ENCODE results near the gene SWI5.

SWI5 gene

DNA sequence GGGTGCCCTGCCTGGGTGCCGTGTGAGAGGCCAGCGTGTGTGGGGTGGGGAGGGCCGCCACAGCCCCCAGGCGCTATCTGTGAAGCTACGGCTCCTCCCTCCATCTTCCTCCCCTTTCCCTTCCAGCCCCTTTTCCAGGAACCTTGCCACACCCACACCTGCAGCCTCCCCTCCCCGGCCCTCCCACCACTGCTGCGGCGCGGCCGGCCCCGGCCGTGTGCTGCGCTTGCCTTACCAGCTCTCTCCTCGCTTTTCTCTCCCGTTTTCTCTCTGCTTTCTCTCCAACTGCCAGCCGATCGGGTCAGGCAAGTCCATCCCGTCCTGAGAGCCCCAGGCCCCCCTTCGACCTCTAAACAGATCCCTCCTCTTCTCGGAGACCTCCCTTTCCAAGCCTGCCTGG, 21.7 kb upstream of the SWI5 start:
- TF ChIP-seq, protein P1, sequence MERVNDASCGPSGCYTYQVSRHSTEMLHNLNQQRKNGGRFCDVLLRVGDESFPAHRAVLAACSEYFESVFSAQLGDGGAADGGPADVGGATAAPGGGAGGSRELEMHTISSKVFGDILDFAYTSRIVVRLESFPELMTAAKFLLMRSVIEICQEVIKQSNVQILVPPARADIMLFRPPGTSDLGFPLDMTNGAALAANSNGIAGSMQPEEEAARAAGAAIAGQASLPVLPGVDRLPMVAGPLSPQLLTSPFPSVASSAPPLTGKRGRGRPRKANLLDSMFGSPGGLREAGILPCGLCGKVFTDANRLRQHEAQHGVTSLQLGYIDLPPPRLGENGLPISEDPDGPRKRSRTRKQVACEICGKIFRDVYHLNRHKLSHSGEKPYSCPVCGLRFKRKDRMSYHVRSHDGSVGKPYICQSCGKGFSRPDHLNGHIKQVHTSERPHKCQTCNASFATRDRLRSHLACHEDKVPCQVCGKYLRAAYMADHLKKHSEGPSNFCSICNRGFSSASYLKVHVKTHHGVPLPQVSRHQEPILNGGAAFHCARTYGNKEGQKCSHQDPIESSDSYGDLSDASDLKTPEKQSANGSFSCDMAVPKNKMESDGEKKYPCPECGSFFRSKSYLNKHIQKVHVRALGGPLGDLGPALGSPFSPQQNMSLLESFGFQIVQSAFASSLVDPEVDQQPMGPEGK (CRISPR knock-in tag; IDR thresholded peaks at IDR 0.05; ENCODE audit: borderline replicate concordance), result no peak
- TF ChIP-seq POU6F1 (CRISPR knock-in tag; IDR thresholded peaks at IDR 0.05; ENCODE audit: borderline replicate concordance, low read depth), result no peak
- no peak for ATAC-seq

DNA sequence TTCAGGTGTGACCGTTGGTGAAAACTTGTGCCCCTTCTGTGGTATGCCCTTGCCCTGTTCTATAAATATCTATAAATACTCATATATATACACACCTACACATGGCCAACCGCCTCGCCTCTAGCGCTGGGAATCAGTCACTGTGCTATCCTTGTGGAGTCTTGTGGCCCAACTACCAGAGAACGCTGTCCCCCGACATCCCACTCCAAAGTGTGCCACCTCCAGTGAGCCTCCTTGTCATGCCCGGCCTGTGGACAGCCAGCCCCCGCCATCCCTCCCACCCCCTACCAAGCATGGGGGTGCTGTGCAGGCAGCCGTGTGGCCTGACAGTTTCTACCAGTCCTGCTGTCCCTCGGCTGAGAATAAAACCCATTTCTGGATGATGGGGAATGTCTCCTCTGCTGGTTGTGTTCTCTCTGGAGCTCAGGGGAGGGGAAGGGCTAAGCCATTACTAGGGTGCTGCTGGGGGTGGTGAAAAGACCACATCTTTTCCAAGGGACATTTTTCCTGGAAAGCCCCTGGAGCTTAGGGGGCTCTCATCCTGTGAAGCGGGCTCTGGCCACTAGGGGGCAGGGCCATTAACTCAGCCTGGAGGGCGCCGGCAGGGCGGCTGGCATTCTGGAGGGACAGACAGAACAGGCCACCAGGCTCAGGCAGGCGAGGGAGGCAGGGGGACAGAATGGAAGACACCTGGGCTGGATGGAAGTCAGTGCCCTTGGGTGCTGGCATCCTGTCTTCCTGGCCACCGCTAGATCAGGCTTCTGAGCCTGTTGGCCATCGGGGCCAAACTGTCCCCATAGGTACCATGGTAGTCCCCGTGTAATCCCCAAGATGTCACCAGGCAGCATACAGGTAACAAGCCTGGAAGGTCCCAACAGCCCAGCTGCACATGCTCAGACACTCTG, 21.0 kb upstream of the SWI5 start:
- ATAC-seq, result peak; percentile 86
- no peak for TF ChIP-seq ZC3H10 (CRISPR knock-in tag; IDR thresholded peaks at IDR 0.05)
- no peak for TF ChIP-seq ZFP30 (CRISPR knock-in tag; IDR thresholded peaks at IDR 0.05)
- TF ChIP-seq OSR1 (CRISPR knock-in tag; IDR thresholded peaks at IDR 0.05), result no peak
- TF ChIP-seq ESRRG (CRISPR knock-in tag; IDR thresholded peaks at IDR 0.05), result no peak
- no peak for TF ChIP-seq ZNF70 (CRISPR knock-in tag; IDR thresholded peaks at IDR 0.05)
- TF ChIP-seq, protein P1 (CRISPR knock-in tag; IDR thresholded peaks at IDR 0.05; ENCODE audit: borderline replicate concordance), result no peak
- no peak for TF ChIP-seq POU6F1 (CRISPR knock-in tag; IDR thresholded peaks at IDR 0.05; ENCODE audit: borderline replicate concordance, low read depth)
- TF ChIP-seq ZNF8 (CRISPR knock-in tag; IDR thresholded peaks at IDR 0.05), result no peak
- no peak for TF ChIP-seq ISL1 (CRISPR knock-in tag; IDR thresholded peaks at IDR 0.05)
- no peak for TF ChIP-seq SNAI2 (CRISPR knock-in tag; IDR thresholded peaks at IDR 0.05)
- TF ChIP-seq, protein P2, sequence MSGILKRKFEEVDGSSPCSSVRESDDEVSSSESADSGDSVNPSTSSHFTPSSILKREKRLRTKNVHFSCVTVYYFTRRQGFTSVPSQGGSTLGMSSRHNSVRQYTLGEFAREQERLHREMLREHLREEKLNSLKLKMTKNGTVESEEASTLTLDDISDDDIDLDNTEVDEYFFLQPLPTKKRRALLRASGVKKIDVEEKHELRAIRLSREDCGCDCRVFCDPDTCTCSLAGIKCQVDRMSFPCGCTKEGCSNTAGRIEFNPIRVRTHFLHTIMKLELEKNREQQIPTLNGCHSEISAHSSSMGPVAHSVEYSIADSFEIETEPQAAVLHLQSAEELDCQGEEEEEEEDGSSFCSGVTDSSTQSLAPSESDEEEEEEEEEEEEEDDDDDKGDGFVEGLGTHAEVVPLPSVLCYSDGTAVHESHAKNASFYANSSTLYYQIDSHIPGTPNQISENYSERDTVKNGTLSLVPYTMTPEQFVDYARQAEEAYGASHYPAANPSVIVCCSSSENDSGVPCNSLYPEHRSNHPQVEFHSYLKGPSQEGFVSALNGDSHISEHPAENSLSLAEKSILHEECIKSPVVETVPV (CRISPR knock-in tag; IDR thresholded peaks at IDR 0.05), result no peak
- no peak for TF ChIP-seq ZFP3 (CRISPR knock-in tag; IDR thresholded peaks at IDR 0.05)
- TF ChIP-seq, protein P3, sequence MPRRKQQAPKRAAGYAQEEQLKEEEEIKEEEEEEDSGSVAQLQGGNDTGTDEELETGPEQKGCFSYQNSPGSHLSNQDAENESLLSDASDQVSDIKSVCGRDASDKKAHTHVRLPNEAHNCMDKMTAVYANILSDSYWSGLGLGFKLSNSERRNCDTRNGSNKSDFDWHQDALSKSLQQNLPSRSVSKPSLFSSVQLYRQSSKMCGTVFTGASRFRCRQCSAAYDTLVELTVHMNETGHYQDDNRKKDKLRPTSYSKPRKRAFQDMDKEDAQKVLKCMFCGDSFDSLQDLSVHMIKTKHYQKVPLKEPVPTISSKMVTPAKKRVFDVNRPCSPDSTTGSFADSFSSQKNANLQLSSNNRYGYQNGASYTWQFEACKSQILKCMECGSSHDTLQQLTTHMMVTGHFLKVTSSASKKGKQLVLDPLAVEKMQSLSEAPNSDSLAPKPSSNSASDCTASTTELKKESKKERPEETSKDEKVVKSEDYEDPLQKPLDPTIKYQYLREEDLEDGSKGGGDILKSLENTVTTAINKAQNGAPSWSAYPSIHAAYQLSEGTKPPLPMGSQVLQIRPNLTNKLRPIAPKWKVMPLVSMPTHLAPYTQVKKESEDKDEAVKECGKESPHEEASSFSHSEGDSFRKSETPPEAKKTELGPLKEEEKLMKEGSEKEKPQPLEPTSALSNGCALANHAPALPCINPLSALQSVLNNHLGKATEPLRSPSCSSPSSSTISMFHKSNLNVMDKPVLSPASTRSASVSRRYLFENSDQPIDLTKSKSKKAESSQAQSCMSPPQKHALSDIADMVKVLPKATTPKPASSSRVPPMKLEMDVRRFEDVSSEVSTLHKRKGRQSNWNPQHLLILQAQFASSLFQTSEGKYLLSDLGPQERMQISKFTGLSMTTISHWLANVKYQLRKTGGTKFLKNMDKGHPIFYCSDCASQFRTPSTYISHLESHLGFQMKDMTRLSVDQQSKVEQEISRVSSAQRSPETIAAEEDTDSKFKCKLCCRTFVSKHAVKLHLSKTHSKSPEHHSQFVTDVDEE (CRISPR knock-in tag; IDR thresholded peaks at IDR 0.05), result no peak
- no peak for TF ChIP-seq ARNTL (CRISPR knock-in tag; IDR thresholded peaks at IDR 0.05; ENCODE audit: borderline replicate concordance, low read depth)

GRCh38 chr9:128257086-128257825, 18.8 kb upstream of the SWI5 start:
- no peak for ATAC-seq
- no peak for TF ChIP-seq POU6F1 (CRISPR knock-in tag; IDR thresholded peaks at IDR 0.05; ENCODE audit: borderline replicate concordance, low read depth)
- TF ChIP-seq, protein P1 (CRISPR knock-in tag; IDR thresholded peaks at IDR 0.05; ENCODE audit: borderline replicate concordance), result no peak
- TF ChIP-seq CREB5 (CRISPR knock-in tag; IDR thresholded peaks at IDR 0.05; ENCODE audit: low read depth), result no peak
- TF ChIP-seq OSR1 (CRISPR knock-in tag; IDR thresholded peaks at IDR 0.05), result no peak
- TF ChIP-seq RARB (CRISPR knock-in tag; IDR thresholded peaks at IDR 0.05), result no peak
- no peak for TF ChIP-seq ZNF8 (CRISPR knock-in tag; IDR thresholded peaks at IDR 0.05)
- TF ChIP-seq PPARA (CRISPR knock-in tag; IDR thresholded peaks at IDR 0.05; ENCODE audit: borderline replicate concordance), result no peak
- TF ChIP-seq ZFP30 (CRISPR knock-in tag; IDR thresholded peaks at IDR 0.05), result no peak

All from SK-N-SH treated with all-trans-retinoic acid at 6 μM for 48 hours (cell line).